Stomach smooth muscle (tissue), 2 donors: ENCODE measurements around the gene SNORC.

ENCODE experiments used
- H3K27ac ChIP-seq: one replicate; pipeline ENCODE4 v1.7.0; 2013; ENCODE audit warnings: mild to moderate bottlenecking, low read length, inconsistent platforms
- H3K27me3 ChIP-seq, 2 donors: one replicate each; pipeline ENCODE4 v1.7.0; 2013; ENCODE audit warnings: low read length in 2 of 2; ENCODE audit not compliant: insufficient read depth in 2 of 2, control insufficient read depth in 1 of 2
- H3K36me3 ChIP-seq, 2 donors: one replicate each; pipeline ENCODE4 v1.7.0; 2013; ENCODE audit warnings: low read length in 2 of 2; ENCODE audit not compliant: control insufficient read depth in 2 of 2, insufficient read depth in 2 of 2
- H3K4me1 ChIP-seq: one replicate; pipeline ENCODE4 v1.7.0; 2013; ENCODE audit warnings: low read length; ENCODE audit not compliant: control insufficient read depth, insufficient read depth
- H3K4me3 ChIP-seq, 2 donors: one replicate each; pipeline ENCODE4 v1.7.0; 2013; ENCODE audit warnings: low read length in 2 of 2
- H3K9ac ChIP-seq, 2 donors: one replicate each; pipeline ENCODE4 v1.7.0; 2013; ENCODE audit warnings: low read length in 2 of 2, mild to moderate bottlenecking in 1 of 2
- H3K9me3 ChIP-seq, 2 donors: one replicate each; pipeline ENCODE4 v1.7.0; 2013; ENCODE audit warnings: low read length in 2 of 2; ENCODE audit not compliant: control insufficient read depth in 2 of 2
- donor health status: healthy.
- donor health status: Pancreatic carcinoma.

The SNORC gene

GRCh38 chr2:232869138-232870017, 686 bp upstream of the SNORC start:
- no peaks in the 10 kb centered on the region for H3K36me3 ChIP-seq
- no peak overlapping the region for H3K27ac ChIP-seq
- H3K9ac ChIP-seq = no peak overlapping the region
- no peaks in the 10 kb centered on the region for H3K9me3 ChIP-seq
- H3K27me3 ChIP-seq = no peaks in the 10 kb centered on the region
- no peaks in the 10 kb centered on the region for H3K4me1 ChIP-seq
- no peak overlapping the region for H3K4me3 ChIP-seq

- Histone ChIP-seq H3K9ac (no peak overlapping the region), H3K4me1 (no peaks in the 10 kb centered on the region), H3K27me3 (peaks cover 7 to 12% of the 10 kb centered on the region in 2 donors), H3K36me3 (no peaks in the 10 kb centered on the region), H3K9me3 (no peaks in the 10 kb centered on the region), H3K4me3 (no peak overlapping the region), H3K27ac (no peak overlapping the region)
Observed at GRCh38 chr2:232870766-232871371, 805 bp downstream of the SNORC start.

GRCh38 chr2:232871418-232871834, 1.4 kb downstream of the SNORC start:
- Histone ChIP-seq H3K4me1 (peaks cover 3% of the 10 kb centered on the region), H3K4me3 (no peak overlapping the region), H3K9ac (no peak overlapping the region), H3K27ac (no peak overlapping the region), H3K9me3 (no peaks in the 10 kb centered on the region), H3K27me3 (peaks cover 7 to 16% of the 10 kb centered on the region in 2 donors), H3K36me3 (no peaks in the 10 kb centered on the region)

GRCh38 chr2:232871835-232872736, 2.0 kb downstream of the SNORC start:
- Histone ChIP-seq H3K9me3 (no peaks in the 10 kb centered on the region), H3K4me3 (no peak overlapping the region), H3K4me1 (peaks cover 8% of the 10 kb centered on the region), H3K36me3 (no peaks in the 10 kb centered on the region), H3K27ac (no peak overlapping the region), H3K9ac (no peak overlapping the region), H3K27me3 (peaks cover 7 to 22% of the 10 kb centered on the region in 2 donors)

- Histone ChIP-seq H3K9me3 (no peaks in the 10 kb centered on the region), H3K36me3 (no peaks in the 10 kb centered on the region), H3K27ac (no peak overlapping the region), H3K4me1 (peaks cover 8% of the 10 kb centered on the region), H3K4me3 (no peak overlapping the region), H3K9ac (no peak overlapping the region), H3K27me3 (peaks cover 13 to 22% of the 10 kb centered on the region in 2 donors)
Observed at GRCh38 chr2:232872826-232873225, 2.8 kb downstream of the SNORC start.

- H3K27me3 ChIP-seq = peaks cover 14 to 22% of the 10 kb centered on the region in 2 donors
- H3K27ac ChIP-seq = no peak overlapping the region
- no peak overlapping the region for H3K9ac ChIP-seq
- no peaks in the 10 kb centered on the region for H3K36me3 ChIP-seq
- no peaks in the 10 kb centered on the region for H3K9me3 ChIP-seq
- H3K4me3 ChIP-seq = no peak overlapping the region
- peaks cover 8% of the 10 kb centered on the region for H3K4me1 ChIP-seq
Observed at GRCh38 chr2:232873292-232873908, 3.3 kb downstream of the SNORC start.

- peaks cover 14 to 22% of the 10 kb centered on the region in 2 donors for H3K27me3 ChIP-seq
- H3K36me3 ChIP-seq = no peaks in the 10 kb centered on the region
- no peaks in the 10 kb centered on the region for H3K9me3 ChIP-seq
- H3K27ac ChIP-seq = no peak overlapping the region
- H3K4me1 ChIP-seq = peaks cover 8% of the 10 kb centered on the region
- H3K9ac ChIP-seq = no peak overlapping the region
- no peak overlapping the region for H3K4me3 ChIP-seq
Observed at GRCh38 chr2:232873909-232874641, 4.0 kb downstream of the SNORC start.

- no peak overlapping the region for H3K4me3 ChIP-seq
- no peak overlapping the region for H3K27ac ChIP-seq
- H3K9me3 ChIP-seq = no peaks in the 10 kb centered on the region
- H3K36me3 ChIP-seq = no peaks in the 10 kb centered on the region
- H3K4me1 ChIP-seq = peaks cover 8% of the 10 kb centered on the region
- H3K9ac ChIP-seq = no peak overlapping the region
- peaks cover 14 to 22% of the 10 kb centered on the region in 2 donors for H3K27me3 ChIP-seq
Observed at GRCh38 chr2:232874677-232875223, 4.7 kb downstream of the SNORC start.

GRCh38 chr2:232875256-232876121, 5.4 kb downstream of the SNORC start:
- Histone ChIP-seq H3K27me3 (peaks cover 14 to 22% of the 10 kb centered on the region in 2 donors), H3K4me1 (peaks cover 8% of the 10 kb centered on the region), H3K4me3 (peak overlapping the region in 1 of 2 donors; percentile 22), H3K9ac (no peak overlapping the region), H3K9me3 (no peaks in the 10 kb centered on the region), H3K27ac (no peak overlapping the region), H3K36me3 (no peaks in the 10 kb centered on the region)
